ENCODE measurements around the gene KLHL29. TPM values are rescaled to one million over a fixed set of nuclear protein-coding genes. Genes with fewer than 3 reads are reported as not detected.

Gene KLHL29
- total and polyA plus RNA-seq, 2 experiments from 2014 or later = 3.8 to 9.9 TPM

GRCh38 chr2:23686405-23687029, 301.5 kb downstream of the KLHL29 start:
- Histone ChIP-seq H3K4me3 (no peak overlapping the region), H3K79me2 (no peaks in the 10 kb centered on the region), H3K9me3 (ENCODE audit: low read depth) (no peaks in the 10 kb centered on the region), H3K4me2 (no peak overlapping the region), H3K36me3 (replicated peaks; ENCODE audit: insufficient read depth, low read depth) (no peaks in the 10 kb centered on the region), H3K9me2 (replicated peaks; ENCODE audit: insufficient read depth) (no peaks in the 10 kb centered on the region), H2AFZ (no peak overlapping the region), H3K27ac (no peak overlapping the region), H3K27me3 (no peaks in the 10 kb centered on the region), H4K20me1 (ENCODE audit: insufficient read depth, poor library complexity, severe bottlenecking) (no peaks in the 10 kb centered on the region), H3K4me1 (ENCODE audit: insufficient read depth) (no peaks in the 10 kb centered on the region)
- no peak for DNase-seq (ENCODE audit: low spot score)
- TF ChIP-seq EZH2 (IDR thresholded peaks at IDR 0.05; ENCODE audit: borderline replicate concordance) (no peak), CTCF (IDR thresholded peaks at IDR 0.05; ENCODE audit: poor library complexity) (no peak), EZH2phosphoT487 (IDR thresholded peaks at IDR 0.05; ENCODE audit: low read depth, severe bottlenecking, unreplicated experiment) (no peak)
- 94% methylated on average over 13 of the region's 13 CpGs for WGBS (ENCODE audit: low lambda C conversion rate, missing lambda C conversion rate)

DNA sequence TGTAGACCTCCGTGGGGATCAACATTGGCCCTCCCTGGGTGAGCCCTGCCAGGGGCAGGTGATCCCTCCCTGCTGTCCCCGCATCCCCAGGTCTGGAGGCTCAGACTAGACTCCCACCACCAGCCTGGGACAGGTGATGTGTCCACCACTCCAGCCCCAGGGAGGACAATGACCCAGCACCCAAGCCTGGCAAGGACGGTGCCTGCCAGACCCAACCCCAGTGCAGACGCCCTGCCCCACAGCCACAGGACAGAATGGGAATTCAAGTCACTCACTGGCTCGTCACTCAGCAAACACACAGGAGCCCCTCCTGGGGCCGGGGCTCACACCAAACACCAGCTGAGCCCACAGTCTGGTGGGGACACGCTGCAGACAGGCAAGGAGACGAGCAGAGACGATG, 302.2 kb downstream of the KLHL29 start:
- H3K27me3 ChIP-seq = no peaks in the 10 kb centered on the region

DNA sequence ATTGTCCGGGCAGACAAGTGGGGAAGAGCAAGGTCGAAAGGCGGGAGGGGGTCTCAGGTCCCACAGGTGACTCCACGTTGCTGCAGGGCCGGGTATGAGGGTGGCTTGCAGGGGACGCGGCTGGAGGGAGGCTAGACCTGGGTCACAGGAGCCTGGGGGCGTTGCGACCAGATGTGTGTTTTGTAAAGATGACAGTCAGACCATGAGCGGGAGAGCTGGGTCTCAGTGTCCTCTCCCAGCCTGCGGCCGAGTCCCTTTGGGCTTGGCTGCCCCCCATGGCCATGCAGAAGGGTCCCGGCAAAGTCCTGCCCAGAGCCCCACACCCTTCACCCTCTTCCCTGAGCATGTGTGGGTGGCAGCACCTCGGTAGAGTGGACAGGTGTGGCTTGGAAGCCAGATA, 302.7 kb downstream of the KLHL29 start:
- H3K27ac ChIP-seq = no peak overlapping the region

More for the DNA sequence above, 302.2 kb downstream of the KLHL29 start:
- Histone ChIP-seq H3K36me3 (replicated peaks; ENCODE audit: insufficient read depth, low read depth) (no peaks in the 10 kb centered on the region), H3K79me2 (no peaks in the 10 kb centered on the region), H3K4me2 (no peak overlapping the region), H2AFZ (no peak overlapping the region), H3K4me3 (no peak overlapping the region), H4K20me1 (ENCODE audit: insufficient read depth, poor library complexity, severe bottlenecking) (no peaks in the 10 kb centered on the region), H3K9me2 (replicated peaks; ENCODE audit: insufficient read depth) (no peaks in the 10 kb centered on the region), H3K4me1 (ENCODE audit: insufficient read depth) (no peaks in the 10 kb centered on the region), H3K27ac (no peak overlapping the region), H3K9me3 (ENCODE audit: low read depth) (no peaks in the 10 kb centered on the region)
- TF ChIP-seq CTCF (IDR thresholded peaks at IDR 0.05; ENCODE audit: poor library complexity) (no peak), EZH2phosphoT487 (IDR thresholded peaks at IDR 0.05; ENCODE audit: low read depth, severe bottlenecking, unreplicated experiment) (no peak), EZH2 (IDR thresholded peaks at IDR 0.05; ENCODE audit: borderline replicate concordance) (no peak)
- WGBS (ENCODE audit: low lambda C conversion rate, missing lambda C conversion rate) = 88% methylated on average over 9 of the region's 9 CpGs
- no peak for DNase-seq (ENCODE audit: low spot score)

More for the DNA sequence above, 302.7 kb downstream of the KLHL29 start:
- H3K36me3 ChIP-seq (replicated peaks; ENCODE audit: insufficient read depth, low read depth) = no peaks in the 10 kb centered on the region
- H3K27me3 ChIP-seq = no peaks in the 10 kb centered on the region
- no peak for DNase-seq (ENCODE audit: low spot score)
- H2AFZ ChIP-seq = no peak overlapping the region
- H3K4me2 ChIP-seq = no peak overlapping the region
- TF ChIP-seq EZH2phosphoT487 (IDR thresholded peaks at IDR 0.05; ENCODE audit: low read depth, severe bottlenecking, unreplicated experiment) (no peak), EZH2 (IDR thresholded peaks at IDR 0.05; ENCODE audit: borderline replicate concordance) (no peak), CTCF (IDR thresholded peaks at IDR 0.05; ENCODE audit: poor library complexity) (no peak)
- H3K79me2 ChIP-seq = no peaks in the 10 kb centered on the region
- no peaks in the 10 kb centered on the region for H3K4me1 ChIP-seq (ENCODE audit: insufficient read depth)
- no peaks in the 10 kb centered on the region for H4K20me1 ChIP-seq (ENCODE audit: insufficient read depth, poor library complexity, severe bottlenecking)
- H3K9me2 ChIP-seq (replicated peaks; ENCODE audit: insufficient read depth) = no peaks in the 10 kb centered on the region
- H3K9me3 ChIP-seq (ENCODE audit: low read depth) = no peaks in the 10 kb centered on the region
- no peak overlapping the region for H3K4me3 ChIP-seq
- WGBS (ENCODE audit: low lambda C conversion rate, missing lambda C conversion rate) = 97% methylated on average over 14 of the region's 14 CpGs

Data from hepatocyte (in vitro differentiated cells).